Endothelial cell of umbilical vein (primary cell): ENCODE results near the gene ZFYVE26. TPM values are rescaled to one million over a fixed set of nuclear protein-coding genes. Genes with fewer than 3 reads are reported as not detected.

Source experiments
- BruUV-seq: library from RNA; stranded (reverse); fragments of 400-500 nt; replicated peaks from 2 replicates; lab custom pipeline; 2021; lab: Mats Ljungman, UMichigan
- CTCF ChIA-PET: fragments of 300-600, 350-600 bp; sonication (Branson Sonifier 250); formaldehyde crosslinking; loops from one replicate; lab custom pipeline; 2021; ENCODE audit warnings: antibody characterized with exemption, inconsistent platforms; lab: Charles Lee
- POLR2A ChIA-PET: fragments of 300-600, 350-600 bp; sonication (Branson Sonifier 250); formaldehyde crosslinking; loops from one replicate; lab custom pipeline; 2021; ENCODE audit warnings: antibody characterized with exemption, inconsistent platforms; lab: Charles Lee
- DNase-seq: peaks from one replicate; pipeline ENCODE4 v3.0.0-alpha.2; 2011; ENCODE audit warnings: low read depth, low spot score
- FAIRE-seq: peaks from 2 replicates; lab custom pipeline; 2011; peaks lifted over from hg19 to GRCh38; lab: Jason Lieb, UNC
- H2AFZ ChIP-seq: 2 replicates; pipeline ENCODE4 v1.6.0; 2012; ENCODE audit warnings: low read depth, low read length, control low read depth, inconsistent platforms
- H3K27ac ChIP-seq: 2 replicates; pipeline ENCODE4 v1.5.1; 2011; ENCODE audit warnings: low read depth, mild to moderate bottlenecking, control low read depth, low read length, moderate library complexity; ENCODE audit not compliant: insufficient read depth
- H3K27me3 ChIP-seq, 2 experiments: 2 replicates each; pipeline versions ENCODE4 v1.6.0 to v1.6.1; 2011; ENCODE audit warnings: low read length in 2 of 2, mixed read lengths in 1 of 2; ENCODE audit not compliant: control insufficient read depth in 2 of 2, insufficient read depth in 2 of 2
- H3K36me3 ChIP-seq, 2 experiments: 2 replicates in 1 of 2; 3 replicates in 1 of 2; pipeline ENCODE4 v1.5.1; 2011; ENCODE audit warnings: low read length in 2 of 2, mild to moderate bottlenecking in 1 of 2, moderate library complexity in 1 of 2; ENCODE audit not compliant: control insufficient read depth in 2 of 2, insufficient read depth in 2 of 2; ENCODE audit errors: extremely low read depth in 1 of 2
- H3K4me1 ChIP-seq: 3 replicates; pipeline ENCODE4 v1.5.1; 2011; ENCODE audit warnings: mild to moderate bottlenecking, low read length; ENCODE audit not compliant: control insufficient read depth, insufficient read depth; ENCODE audit errors: extremely low read depth
- H3K4me2 ChIP-seq: 2 replicates; pipeline ENCODE4 v1.6.1; 2011; ENCODE audit warnings: low read length, control low read depth, mixed read lengths; ENCODE audit not compliant: insufficient read depth
- H3K4me3 ChIP-seq, 3 experiments: fragments of 200-600 bp in 1 of 3; sonication (generic), shearing (Covaris generic) in 1 of 3; replicated peaks in 1 of 3; 2 replicates each; pipeline ENCODE4 v1.5.1; 2011 to 2016; ENCODE audit warnings: control low read depth in 3 of 3, low read length in 3 of 3, mild to moderate bottlenecking in 2 of 3, inconsistent platforms in 1 of 3, low read depth in 1 of 3, moderate library complexity in 1 of 3; ENCODE audit not compliant: insufficient read depth in 1 of 3
- H3K79me2 ChIP-seq: 2 replicates; pipeline ENCODE4 v1.6.0; 2012; ENCODE audit warnings: low read length, inconsistent platforms; ENCODE audit not compliant: control insufficient read depth, insufficient read depth
- H3K9ac ChIP-seq: replicated peaks from 2 replicates; pipeline ENCODE3; 2011; ENCODE audit warnings: low read length, control low read depth; ENCODE audit not compliant: insufficient read depth; ENCODE audit errors: extremely low read depth
- H3K9me1 ChIP-seq: replicated peaks from 3 replicates; pipeline ENCODE4 v1.6.0; 2011; ENCODE audit warnings: mild to moderate bottlenecking, low read length; ENCODE audit not compliant: control insufficient read depth, insufficient read depth; ENCODE audit errors: extremely low read depth
- H3K9me3 ChIP-seq: replicated peaks from 2 replicates; pipeline ENCODE4 v1.5.1; 2012; ENCODE audit warnings: low read length, inconsistent platforms; ENCODE audit not compliant: control insufficient read depth, insufficient read depth
- H4K20me1 ChIP-seq: replicated peaks from 2 replicates; pipeline ENCODE3; 2011; ENCODE audit warnings: mild to moderate bottlenecking, low read length; ENCODE audit not compliant: control insufficient read depth, insufficient read depth; ENCODE audit errors: extremely low read depth
- EZH2 ChIP-seq: IDR thresholded peaks from 2 replicates; pipeline ENCODE4 v1.6.1; 2012; ENCODE audit warnings: borderline replicate concordance, low read depth, mild to moderate bottlenecking, moderate library complexity, low read length, inconsistent platforms; ENCODE audit not compliant: severe bottlenecking
- GATA2 ChIP-seq: IDR thresholded peaks from 2 replicates; pipeline ENCODE4 v1.7.0; 2011; ENCODE audit warnings: low read depth, mild to moderate bottlenecking, moderate library complexity, mixed read lengths, low read length; ENCODE audit not compliant: insufficient read length, insufficient read depth
- JUN ChIP-seq: IDR thresholded peaks from 2 replicates; pipeline ENCODE4 v1.6.1; 2011; ENCODE audit warnings: borderline replicate concordance, low read depth; ENCODE audit not compliant: insufficient read length, insufficient read depth
- POLR2A ChIP-seq: IDR thresholded peaks from 2 replicates; pipeline ENCODE4 v1.6.1; 2012; ENCODE audit warnings: low read depth, mild to moderate bottlenecking, control low read depth, low read length
- dilution Hi-C: fragments of 300-500 bp; cut with MboI; formaldehyde crosslinking; loops from one replicate; pipeline ENCODE4 v1.15.0; 2019; ENCODE audit warnings: low sequenced_read_pairs; ENCODE audit not compliant: extremely low pct_ligation_motif_present
- intact Hi-C: fragments of 100-400 bp; cut with micrococcal nuclease; formaldehyde crosslinking; loops from one replicate; pipeline ENCODE4 v1.10.0; 2022
- polyA plus RNA-seq, 4 experiments: library from polyadenylated mRNA; depleted of rRNA in 3 of 4; stranded (reverse) in 3 of 4; unstranded in 1 of 4; fragments of >200 nt; gene quantifications; 2 replicates each; pipeline versions ENCODE4 v1.2.1 to v1.2.3, GENCODE V29; 2011 to 2012; ENCODE audit warnings: missing spikeins in 1 of 4
- total RNA-seq: library from RNA; stranded (reverse); gene quantifications from 2 replicates; pipeline ENCODE4 v1.2.3, GENCODE V29; 2021
- TF ChIP-seq, protein P1 (sequence below), 2 donors: IDR thresholded peaks; 1 replicate in 1 of 2; 2 replicates in 1 of 2; pipeline ENCODE4 v1.5.1; 2011; ENCODE audit warnings: low read length in 2 of 2, mild to moderate bottlenecking in 2 of 2, moderate library complexity in 2 of 2, control low read depth in 1 of 2, inconsistent platforms in 1 of 2, low read depth in 1 of 2; ENCODE audit not compliant: insufficient read depth in 1 of 2; ENCODE audit errors: extremely low read depth in 1 of 2
- TF ChIP-seq, protein P2 (sequence below): IDR thresholded peaks from 2 replicates; pipeline ENCODE4 v1.6.1; 2011; ENCODE audit not compliant: insufficient read depth, insufficient read length

The ZFYVE26 gene
- total and polyA plus RNA-seq, 2 donors (not counting 3 experiments of a cell fraction or from before 2014, with no cell fraction given) = 15.3 to 26.3 TPM

DNA sequence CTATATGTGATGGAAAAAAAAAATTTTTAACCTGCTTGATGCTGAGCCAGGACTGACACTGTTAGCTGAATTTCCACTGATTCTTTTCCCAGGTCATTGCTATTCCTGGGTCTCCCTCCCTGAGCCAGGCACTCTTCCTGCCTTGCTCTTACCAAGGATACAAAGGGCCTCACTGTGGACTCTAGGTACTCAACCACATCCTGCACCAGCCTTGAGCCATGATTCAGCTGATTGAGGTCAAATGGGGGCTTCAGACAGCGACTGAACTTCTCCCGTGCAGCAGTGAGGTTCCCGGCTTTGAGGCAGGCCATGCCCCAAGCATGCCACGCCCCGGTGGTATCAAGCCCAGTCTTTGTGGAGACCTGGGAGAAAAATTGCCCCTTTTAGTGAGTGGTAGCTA lies 54.3 kb downstream of the ZFYVE26 start:
- no peak overlapping the region for H3K27ac ChIP-seq
- H2AFZ ChIP-seq = no peak overlapping the region
- H3K4me2 ChIP-seq = no peak overlapping the region
- ChIA-PET POLR2A (no interaction called here), CTCF (interaction anchor here (0.9 kb wide), 1 partner anchor 9 kb away, joined by 4 read pairs; no protein-coding TSS in a partner anchor)
- H3K4me3 ChIP-seq = no peak overlapping the region
- dilution Hi-C loops (no loop called here), intact Hi-C loops (no loop called here)
- peaks cover 17 to 41% of the 10 kb centered on the region in 2 experiments for H3K36me3 ChIP-seq
- no peak for DNase-seq
- no peaks in the 10 kb centered on the region for H3K27me3 ChIP-seq
- H3K79me2 ChIP-seq = no peaks in the 10 kb centered on the region
- no peaks in the 10 kb centered on the region for H4K20me1 ChIP-seq
- BruUV-seq = no TSS peak
- H3K9me1 ChIP-seq = no peaks in the 10 kb centered on the region
- H3K4me1 ChIP-seq = no peaks in the 10 kb centered on the region
- no peak for FAIRE-seq
- H3K9me3 ChIP-seq = no peaks in the 10 kb centered on the region
- no peak overlapping the region for H3K9ac ChIP-seq
- TF ChIP-seq, protein P1, sequence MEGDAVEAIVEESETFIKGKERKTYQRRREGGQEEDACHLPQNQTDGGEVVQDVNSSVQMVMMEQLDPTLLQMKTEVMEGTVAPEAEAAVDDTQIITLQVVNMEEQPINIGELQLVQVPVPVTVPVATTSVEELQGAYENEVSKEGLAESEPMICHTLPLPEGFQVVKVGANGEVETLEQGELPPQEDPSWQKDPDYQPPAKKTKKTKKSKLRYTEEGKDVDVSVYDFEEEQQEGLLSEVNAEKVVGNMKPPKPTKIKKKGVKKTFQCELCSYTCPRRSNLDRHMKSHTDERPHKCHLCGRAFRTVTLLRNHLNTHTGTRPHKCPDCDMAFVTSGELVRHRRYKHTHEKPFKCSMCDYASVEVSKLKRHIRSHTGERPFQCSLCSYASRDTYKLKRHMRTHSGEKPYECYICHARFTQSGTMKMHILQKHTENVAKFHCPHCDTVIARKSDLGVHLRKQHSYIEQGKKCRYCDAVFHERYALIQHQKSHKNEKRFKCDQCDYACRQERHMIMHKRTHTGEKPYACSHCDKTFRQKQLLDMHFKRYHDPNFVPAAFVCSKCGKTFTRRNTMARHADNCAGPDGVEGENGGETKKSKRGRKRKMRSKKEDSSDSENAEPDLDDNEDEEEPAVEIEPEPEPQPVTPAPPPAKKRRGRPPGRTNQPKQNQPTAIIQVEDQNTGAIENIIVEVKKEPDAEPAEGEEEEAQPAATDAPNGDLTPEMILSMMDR (IDR thresholded peaks at IDR 0.05; ENCODE audit: extremely low read depth in 1 of 2, insufficient read depth in 1 of 2, low read depth in 1 of 2, low read length in 2 of 2) = no peak
- TF ChIP-seq, protein P2, sequence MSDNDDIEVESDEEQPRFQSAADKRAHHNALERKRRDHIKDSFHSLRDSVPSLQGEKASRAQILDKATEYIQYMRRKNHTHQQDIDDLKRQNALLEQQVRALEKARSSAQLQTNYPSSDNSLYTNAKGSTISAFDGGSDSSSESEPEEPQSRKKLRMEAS = no peak
- TF ChIP-seq POLR2A = no peak
- no peak for TF ChIP-seq EZH2
- TF ChIP-seq GATA2 = no peak
- TF ChIP-seq JUN = no peak
